Activated CD8-positive, alpha-beta memory T cell treated with anti-CD3 and anti-CD28 coated beads, Interleukin-2, amount 50 U/mL, for 1 hour (primary cell): ENCODE results near the gene SLC27A2.
"Not testable (repeated sequence)": the region's sequence is repeated elsewhere in the genome, so short reads cannot be mapped to it uniquely, and the experiment has no call there.

Experiments used
- DNase-seq: peaks from one replicate; pipeline ENCODE4 v3.0.0-alpha.2; 2020; ENCODE audit errors: extremely low read depth

SLC27A2 gene

GRCh38 chr15:50163719-50164410 lies 18.1 kb upstream of the SLC27A2 start:
- DNase-seq, result no peak

DNA sequence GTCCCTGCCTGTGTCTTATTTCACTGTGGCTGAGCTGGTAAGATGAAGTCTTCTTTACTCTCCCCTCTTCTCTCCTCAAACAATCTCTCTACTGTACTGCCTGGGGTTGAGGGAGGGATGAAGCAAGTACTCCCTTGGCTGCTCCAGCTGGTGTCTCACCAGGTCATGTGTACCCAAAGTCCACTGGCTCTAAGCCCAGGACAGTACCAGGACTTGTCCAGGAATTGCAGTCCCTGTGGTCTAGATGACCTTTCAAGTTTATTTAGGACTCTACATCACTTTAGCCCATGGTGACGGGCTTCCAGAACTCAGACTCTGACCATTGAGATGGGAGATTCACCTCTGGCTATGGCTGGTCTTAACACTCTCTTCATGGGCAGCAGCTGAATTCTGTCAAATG lies 17.5 kb upstream of the SLC27A2 start:
- DNase-seq, result no peak

DNA sequence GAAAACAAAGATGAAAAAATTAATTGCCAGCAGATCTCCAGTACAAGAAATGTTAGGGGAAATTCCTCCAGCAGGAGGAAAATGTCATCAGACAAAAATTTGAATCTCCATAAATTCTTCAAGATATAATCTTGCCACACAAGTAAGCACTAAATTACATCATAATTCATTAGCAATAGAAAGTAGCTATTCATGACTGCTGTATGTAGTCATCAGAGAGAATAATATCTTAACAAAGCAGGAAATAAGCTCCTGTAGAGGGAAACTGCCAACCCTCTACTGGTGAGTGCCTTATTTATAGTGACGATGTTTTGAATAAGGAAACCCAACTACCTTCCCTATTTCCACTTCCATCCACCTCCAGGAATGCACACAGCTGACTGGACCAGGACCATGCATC lies 15.8 kb upstream of the SLC27A2 start:
- DNase-seq, result no peak

DNA sequence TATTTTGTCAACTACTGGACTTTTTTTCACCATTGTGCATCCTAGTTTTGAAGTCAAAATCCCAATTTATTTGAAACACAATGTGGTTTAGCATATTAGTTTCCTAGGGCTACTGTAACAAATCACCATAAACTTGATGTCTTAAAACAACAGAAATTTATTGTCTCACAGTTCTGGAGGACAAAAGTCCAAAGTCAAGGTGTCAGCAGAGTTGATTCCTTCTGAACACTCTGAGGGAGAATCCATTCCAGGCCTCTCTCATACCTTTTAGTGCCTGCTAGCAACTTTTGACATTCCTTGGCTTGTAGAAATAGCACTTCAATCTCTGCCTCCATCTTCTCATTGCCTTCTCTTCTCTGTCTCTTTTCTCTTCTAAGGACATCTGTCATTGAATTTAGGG lies 14.9 kb upstream of the SLC27A2 start:
- no peak for DNase-seq

DNA sequence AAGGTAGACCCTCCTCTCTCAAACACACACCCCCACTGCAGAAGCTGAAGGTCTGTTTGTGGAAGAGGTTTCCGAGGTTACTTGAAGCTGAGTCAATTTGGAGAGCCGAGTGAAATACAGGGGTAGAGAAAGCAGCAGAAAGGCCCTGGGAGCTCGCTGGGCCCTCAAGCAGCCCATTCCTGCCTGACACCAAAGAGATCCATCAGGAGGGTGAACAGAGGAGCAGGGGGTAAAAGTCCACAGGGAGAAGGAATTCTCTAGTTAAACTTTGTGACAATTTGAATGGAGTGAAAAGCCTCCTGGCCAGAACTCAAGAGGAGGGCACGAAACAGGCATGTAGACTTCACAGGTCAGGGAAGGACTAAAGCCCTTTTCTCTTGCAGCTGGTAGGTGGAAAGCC lies 13.6 kb upstream of the SLC27A2 start:
- no peak for DNase-seq

GRCh38 chr15:50168783-50169411 lies 13.1 kb upstream of the SLC27A2 start:
- DNase-seq, result no peak

DNA sequence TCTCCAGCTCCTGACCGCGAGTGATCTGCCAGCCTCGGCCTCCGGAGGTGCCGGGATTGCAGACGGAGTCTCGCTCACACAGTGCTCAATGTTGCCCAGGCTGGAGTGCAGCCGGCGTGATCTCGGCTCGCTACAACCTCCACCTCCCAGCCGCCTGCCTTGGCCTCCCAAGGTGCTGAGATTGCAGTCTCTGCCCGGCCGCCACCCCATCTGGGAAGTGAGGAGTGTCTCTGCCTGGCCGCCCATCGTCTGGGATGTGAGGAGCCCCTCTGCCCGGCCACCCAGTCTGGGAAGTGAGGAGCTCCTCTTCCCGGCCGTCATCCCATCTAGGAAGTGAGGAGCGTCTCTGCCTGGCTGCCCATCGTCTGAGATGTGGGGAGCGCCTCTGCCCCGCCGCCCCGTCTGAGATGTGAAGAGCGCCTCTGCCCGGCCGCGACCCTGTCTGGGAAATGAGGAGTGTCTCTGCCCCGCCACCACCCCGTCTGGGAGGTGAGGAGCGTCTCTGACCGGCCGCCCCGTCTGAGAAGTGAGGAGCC lies 9.6 kb upstream of the SLC27A2 start:
- DNase-seq, result not testable (repeated sequence)

- DNase-seq, result no peak
Observed at GRCh38 chr15:50176869-50177268, 5.1 kb upstream of the SLC27A2 start.

- no peak for DNase-seq
Observed at GRCh38 chr15:50180091-50180490, 1.9 kb upstream of the SLC27A2 start.

DNA sequence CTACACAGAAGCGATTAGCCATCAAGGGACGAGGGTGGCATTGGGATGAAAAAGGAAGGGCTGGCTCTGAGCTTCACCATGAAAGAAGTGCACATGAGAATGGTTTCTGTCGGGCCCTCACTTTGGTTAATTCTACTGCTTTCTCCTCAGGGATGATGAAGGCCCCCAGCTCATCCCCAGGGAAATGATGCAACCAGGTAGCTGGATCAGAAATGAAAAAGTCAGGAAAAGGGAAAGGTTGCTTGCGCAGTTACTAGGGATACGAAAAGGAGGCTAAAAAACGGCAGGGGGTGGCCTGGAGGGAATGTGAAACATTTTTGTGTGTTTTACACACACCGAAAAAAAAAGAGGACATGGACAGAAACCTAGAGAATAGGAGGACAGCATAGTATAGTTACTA lies 1.4 kb upstream of the SLC27A2 start:
- DNase-seq, result no peak

GRCh38 chr15:50181201-50181968 lies 611 bp upstream of the SLC27A2 start:
- DNase-seq, result no peak

- DNase-seq, result no peak
Observed at GRCh38 chr15:50182219-50183013, 420 bp downstream of the SLC27A2 start.

- no peak for DNase-seq
Observed at GRCh38 chr15:50183112-50183794, 1.3 kb downstream of the SLC27A2 start.

- no peak for DNase-seq
Observed at GRCh38 chr15:50184863-50185504, 3.0 kb downstream of the SLC27A2 start.

DNA sequence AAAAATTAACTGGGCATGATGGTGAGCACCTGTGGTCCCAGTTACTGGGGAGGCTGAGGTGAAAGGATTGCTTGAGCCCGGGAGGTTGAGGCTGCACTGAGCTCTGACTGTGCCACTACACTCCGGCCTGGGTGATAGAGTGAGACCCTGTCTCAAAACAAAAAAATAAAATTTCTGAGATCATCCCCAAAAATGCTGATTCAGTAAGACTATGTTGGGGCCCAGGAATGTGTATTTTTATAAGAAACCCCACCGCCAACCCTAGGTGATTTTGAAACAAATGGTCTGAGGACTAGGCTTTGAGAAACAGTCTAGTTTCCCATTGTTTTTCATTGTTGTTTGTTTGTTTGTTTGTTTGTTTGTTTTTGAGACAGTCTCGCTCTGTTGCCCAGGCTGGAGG lies 4.1 kb downstream of the SLC27A2 start:
- no peak for DNase-seq

GRCh38 chr15:50186752-50187151 lies 4.8 kb downstream of the SLC27A2 start:
- no peak for DNase-seq

GRCh38 chr15:50187525-50187924 lies 5.5 kb downstream of the SLC27A2 start:
- no peak for DNase-seq

GRCh38 chr15:50187997-50188396 lies 6.0 kb downstream of the SLC27A2 start:
- DNase-seq, result no peak

DNA sequence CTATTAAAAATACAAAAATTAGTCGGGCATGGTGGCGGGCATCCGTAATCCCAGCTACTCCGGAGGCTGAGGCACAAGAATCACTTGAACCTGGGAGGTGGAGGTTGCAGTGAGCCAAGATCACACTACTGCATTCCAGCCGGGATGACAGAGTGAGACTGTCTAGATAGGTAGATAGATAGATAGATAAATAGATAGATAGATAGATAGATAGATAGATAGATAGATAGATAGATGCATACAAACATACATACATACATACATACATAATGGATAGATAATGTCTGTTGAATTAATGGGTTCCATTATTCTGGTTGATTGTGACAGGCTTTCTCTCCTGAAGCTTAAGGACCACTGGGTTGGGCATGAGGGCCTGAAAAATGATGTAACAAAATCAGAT lies 6.8 kb downstream of the SLC27A2 start:
- DNase-seq, result not testable (repeated sequence)

- DNase-seq, result no peak
Observed at GRCh38 chr15:50189633-50190032, 7.6 kb downstream of the SLC27A2 start.

DNA sequence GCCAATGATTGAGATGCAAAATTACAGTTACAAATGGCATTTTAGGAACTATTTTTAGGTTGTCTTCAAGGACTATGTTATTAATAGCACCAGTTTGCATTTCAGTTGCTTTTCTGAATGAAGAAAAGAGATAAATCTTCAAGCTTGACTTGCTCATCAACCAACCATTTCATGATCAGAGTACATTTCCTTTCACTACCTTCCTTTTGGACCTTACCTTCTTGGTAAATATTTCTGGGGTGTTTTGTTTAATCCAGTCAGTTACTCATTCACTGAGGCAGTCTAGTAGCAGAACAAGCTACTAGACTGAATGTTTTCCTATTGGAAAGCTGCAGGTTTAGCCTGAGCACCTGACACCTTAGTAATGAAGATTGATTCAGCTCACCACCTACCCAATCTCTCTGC lies 8.2 kb downstream of the SLC27A2 start:
- DNase-seq, result no peak
